Neural progenitor cell (in vitro differentiated cells): ENCODE measurements around the gene LAMTOR5.

Source experiments
- EZH2 ChIP-seq: fragments of 200-600 bp; sonication (generic); IDR thresholded peaks from 2 replicates; pipeline ENCODE4 v1.6.1; 2017; ENCODE audit warnings: antibody characterized with exemption, mild to moderate bottlenecking, moderate library complexity
- EZH2phosphoT487 ChIP-seq: fragments of 200-600 bp; sonication (generic); IDR thresholded peaks from 2 replicates; pipeline ENCODE4 v1.6.1; 2017; ENCODE audit warnings: antibody characterized with exemption
- TF ChIP-seq, protein P1 (sequence below): fragments of 200-600 bp; sonication (generic); IDR thresholded peaks from 2 replicates; pipeline ENCODE4 v1.5.1; 2017; ENCODE audit warnings: antibody characterized with exemption, mild to moderate bottlenecking

DNA sequence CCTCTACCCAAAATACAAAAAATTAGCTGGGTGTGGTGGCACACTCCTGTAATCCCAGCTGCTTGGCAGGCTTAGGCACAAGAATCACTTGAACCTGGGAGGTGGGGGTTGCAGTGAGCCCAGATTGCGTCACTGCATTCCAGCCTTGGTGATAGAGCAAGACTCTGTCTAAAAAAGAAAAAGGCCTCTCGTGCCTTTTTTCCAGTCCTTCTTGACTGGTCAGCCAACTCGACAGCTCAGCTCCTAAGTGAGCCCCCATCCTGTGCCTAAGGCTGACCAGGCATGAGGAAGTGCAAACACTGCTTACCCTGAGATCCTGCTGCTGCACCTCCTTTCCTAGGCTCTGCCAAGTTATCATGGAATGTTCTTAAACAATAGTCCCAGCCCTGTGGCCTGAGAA is 33.4 kb upstream of the LAMTOR5 start:
- TF ChIP-seq, protein P1, sequence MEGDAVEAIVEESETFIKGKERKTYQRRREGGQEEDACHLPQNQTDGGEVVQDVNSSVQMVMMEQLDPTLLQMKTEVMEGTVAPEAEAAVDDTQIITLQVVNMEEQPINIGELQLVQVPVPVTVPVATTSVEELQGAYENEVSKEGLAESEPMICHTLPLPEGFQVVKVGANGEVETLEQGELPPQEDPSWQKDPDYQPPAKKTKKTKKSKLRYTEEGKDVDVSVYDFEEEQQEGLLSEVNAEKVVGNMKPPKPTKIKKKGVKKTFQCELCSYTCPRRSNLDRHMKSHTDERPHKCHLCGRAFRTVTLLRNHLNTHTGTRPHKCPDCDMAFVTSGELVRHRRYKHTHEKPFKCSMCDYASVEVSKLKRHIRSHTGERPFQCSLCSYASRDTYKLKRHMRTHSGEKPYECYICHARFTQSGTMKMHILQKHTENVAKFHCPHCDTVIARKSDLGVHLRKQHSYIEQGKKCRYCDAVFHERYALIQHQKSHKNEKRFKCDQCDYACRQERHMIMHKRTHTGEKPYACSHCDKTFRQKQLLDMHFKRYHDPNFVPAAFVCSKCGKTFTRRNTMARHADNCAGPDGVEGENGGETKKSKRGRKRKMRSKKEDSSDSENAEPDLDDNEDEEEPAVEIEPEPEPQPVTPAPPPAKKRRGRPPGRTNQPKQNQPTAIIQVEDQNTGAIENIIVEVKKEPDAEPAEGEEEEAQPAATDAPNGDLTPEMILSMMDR, result no peak
- no peak for TF ChIP-seq EZH2
- no peak for TF ChIP-seq EZH2phosphoT487
